Measurements from ENCODE around the gene HK1. TPM values are rescaled to one million over a fixed set of nuclear protein-coding genes. Genes with fewer than 3 reads are reported as not detected.

HK1 gene
- total RNA-seq, 1 experiment from 2014 or later, result 28.9 TPM

GRCh38 chr10:69419096-69419743, 140.9 kb downstream of the HK1 start:
- no peak for DNase-seq (ENCODE audit: low read depth)

GRCh38 chr10:69419744-69420126, 141.4 kb downstream of the HK1 start:
- DNase-seq (ENCODE audit: low read depth), result no peak

DNA sequence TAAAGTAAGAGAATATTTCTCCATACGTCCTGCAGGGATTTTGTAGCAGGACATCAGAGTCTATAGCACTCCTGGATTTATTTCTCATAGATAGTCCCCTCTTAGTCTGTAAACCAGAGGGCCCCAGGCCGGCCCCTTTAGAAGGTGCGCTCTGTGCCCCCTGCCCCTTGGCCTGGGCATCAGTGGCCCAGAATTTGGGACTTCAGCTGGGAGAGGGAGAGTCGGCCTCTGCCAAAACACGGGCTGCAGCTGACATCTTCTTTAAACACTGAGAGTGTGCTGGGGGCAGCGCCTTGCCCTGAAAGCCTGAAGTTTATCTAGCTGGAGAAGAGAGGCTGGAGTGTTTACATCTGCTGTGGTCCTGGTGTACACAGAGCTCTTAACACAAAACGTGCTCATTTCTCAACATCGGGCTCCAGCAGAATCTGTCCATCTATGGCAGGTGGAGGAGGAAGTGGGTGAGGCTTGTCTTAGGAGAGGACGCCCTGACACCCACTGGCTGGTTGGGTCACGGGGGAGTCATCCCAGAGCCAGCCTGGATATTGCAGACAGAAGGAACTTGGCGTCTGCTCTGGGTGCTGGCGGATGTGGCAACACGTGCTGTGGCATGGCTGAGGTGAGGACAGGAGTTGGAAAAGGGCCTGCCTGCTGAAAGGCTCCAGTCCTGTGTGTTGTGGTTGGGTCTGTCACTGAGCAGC, 143.5 kb downstream of the HK1 start:
- no peak for DNase-seq (ENCODE audit: low read depth)

GRCh38 chr10:69422676-69423075, 144.4 kb downstream of the HK1 start:
- DNase-seq (ENCODE audit: low read depth), result no peak

- DNase-seq (ENCODE audit: low read depth), result no peak
Observed at GRCh38 chr10:69425041-69425440, 146.7 kb downstream of the HK1 start.

GRCh38 chr10:69425511-69426298, 147.4 kb downstream of the HK1 start:
- DNase-seq (ENCODE audit: low read depth), result no peak

DNA sequence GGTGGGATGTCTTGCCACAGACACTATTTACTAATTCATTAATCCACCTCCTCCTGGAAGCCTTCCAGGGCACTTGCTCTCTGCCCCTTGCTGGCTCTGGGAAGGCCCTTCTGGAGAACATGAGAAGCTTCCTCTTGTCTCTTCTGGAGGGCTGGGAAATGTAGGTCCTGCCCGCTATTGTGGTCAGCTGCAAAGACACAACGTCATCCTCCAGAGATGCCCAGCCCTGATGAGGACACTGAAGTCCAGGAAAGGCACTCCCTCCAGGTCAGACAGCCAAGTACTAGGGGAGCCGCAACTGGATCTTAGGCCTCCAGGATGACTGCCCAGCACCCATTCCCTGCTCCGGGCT, 148.1 kb downstream of the HK1 start:
- DNase-seq (ENCODE audit: low read depth), result no peak

DNA sequence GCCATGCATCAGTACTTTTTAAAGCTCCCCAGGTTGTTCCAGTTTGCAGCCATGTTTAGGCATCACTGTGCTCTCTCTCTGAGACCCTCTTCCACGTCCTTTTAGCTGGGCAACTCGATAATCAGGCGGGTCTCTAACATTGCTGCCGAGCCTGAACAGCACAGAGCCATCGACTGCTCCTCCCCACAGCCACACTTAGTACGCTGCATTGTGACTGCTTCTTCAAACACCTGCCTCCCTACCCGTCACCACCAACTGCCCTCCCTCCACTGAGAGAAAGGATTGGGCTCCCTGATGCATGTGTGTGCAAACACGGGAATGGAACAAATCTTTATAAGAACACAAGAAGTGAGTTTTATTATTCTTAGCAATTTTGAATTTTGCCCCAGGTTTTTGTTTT, 149.9 kb downstream of the HK1 start:
- no peak for DNase-seq (ENCODE audit: low read depth)

DNA sequence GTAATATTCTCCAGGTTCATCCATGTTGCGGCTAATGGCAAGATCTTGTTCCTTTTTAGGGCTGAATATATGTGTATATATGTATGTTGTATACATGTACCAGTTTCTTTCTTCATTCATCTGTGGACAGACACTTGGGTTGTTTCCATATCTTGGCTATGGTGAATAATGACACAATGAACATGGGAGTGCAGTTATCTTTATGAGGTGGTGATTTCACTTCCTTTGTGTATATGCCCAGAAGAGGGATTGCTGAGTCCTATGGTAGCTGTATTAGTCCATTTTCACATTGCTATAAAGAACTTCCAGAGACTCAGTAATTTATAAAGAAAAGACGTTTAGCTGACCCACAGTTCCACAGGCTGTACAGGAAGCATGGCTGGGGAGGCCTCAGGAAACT, 155.9 kb downstream of the HK1 start:
- DNase-seq (ENCODE audit: low read depth), result no peak

DNA sequence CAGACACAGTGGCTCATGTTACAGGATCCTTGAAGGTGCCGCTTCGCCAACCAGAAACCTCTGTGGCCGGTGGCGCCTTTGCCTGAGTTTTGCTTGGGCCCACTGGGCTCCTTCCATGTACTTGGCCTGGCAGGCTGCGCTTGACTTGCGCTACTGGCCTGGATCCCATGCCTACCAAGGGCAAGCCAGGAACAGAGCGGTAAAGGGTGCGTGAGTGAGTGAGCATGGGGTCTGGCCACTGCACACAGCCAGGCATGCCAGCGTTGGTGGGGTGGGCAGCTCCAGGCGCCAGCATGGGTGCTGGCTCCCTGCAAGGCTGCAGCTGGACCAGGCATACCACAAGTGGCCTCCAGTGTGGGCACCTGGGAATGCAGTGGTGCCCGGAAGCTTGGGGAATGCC, 156.6 kb downstream of the HK1 start:
- DNase-seq (ENCODE audit: low read depth), result no peak

GRCh38 chr10:69435966-69436520, 157.7 kb downstream of the HK1 start:
- no peak for DNase-seq (ENCODE audit: low read depth)

- no peak for DNase-seq (ENCODE audit: low read depth)
Observed at GRCh38 chr10:69437321-69438259, 159.3 kb downstream of the HK1 start.

GRCh38 chr10:69438536-69439349, 160.4 kb downstream of the HK1 start:
- DNase-seq (ENCODE audit: low read depth), result peak; percentile 62

GRCh38 chr10:69439350-69439739, 161.0 kb downstream of the HK1 start:
- DNase-seq (ENCODE audit: low read depth), result peak; percentile 41

DNA sequence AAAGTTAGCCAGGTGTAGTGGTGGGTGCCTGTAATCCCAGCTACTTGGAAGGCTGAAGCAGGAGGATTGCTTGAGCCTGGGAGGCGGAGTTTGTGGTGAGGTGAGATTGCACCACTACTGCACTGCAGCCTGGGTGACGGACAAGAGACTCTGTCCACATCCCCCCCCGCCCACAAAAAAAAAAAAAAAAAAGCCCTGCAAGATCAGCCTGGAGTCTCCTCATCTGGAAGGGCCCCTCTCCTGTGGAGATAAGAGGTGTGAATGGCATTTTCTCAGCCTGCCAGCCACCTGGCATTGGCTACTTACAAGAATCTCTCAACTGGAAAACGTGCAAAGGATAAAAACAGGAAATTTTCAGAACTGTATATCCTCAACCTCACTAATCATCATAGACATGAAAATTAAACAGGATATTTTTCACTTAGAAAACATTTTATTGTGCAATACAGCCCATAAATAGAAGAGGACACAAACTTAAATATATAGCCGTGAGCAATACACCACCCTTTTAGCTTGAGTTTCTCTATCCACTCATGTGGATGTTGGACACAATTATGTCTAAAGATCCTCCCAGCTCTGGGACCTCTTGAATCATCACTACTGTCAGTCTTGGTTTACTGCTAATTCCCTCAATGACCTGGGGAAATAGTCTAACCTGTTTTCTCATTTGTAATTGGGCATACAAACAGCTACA, 161.7 kb downstream of the HK1 start:
- DNase-seq (ENCODE audit: low read depth), result peak; percentile 43

DNA sequence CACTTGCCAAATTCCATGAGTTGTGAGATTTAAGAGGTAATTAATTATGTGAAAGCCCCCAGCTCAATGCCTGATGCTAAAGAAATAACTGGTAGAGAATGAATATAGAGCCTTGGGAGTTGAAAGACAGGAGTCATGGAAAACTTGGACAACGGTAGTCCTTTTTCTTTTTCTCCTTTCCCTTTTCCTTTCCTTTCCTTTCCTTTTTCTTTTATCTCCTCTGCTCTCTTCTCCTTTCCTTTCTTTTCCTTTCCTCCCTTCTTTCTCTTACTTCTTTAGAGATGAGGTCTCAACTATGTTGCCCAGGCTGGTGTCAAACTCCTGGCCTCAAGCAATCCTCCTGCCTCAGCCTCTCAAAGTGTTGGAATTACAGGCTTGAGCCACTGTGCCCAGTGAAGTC, 165.1 kb downstream of the HK1 start:
- no peak for DNase-seq (ENCODE audit: low read depth)

- no peak for DNase-seq (ENCODE audit: low read depth)
Observed at GRCh38 chr10:69445041-69445440, 166.7 kb downstream of the HK1 start.

GRCh38 chr10:69446229-69446628, 167.9 kb downstream of the HK1 start:
- DNase-seq (ENCODE audit: low read depth), result no peak

- DNase-seq (ENCODE audit: low read depth), result peak; percentile 59
Observed at GRCh38 chr10:69446650-69447151, 168.4 kb downstream of the HK1 start.

DNA sequence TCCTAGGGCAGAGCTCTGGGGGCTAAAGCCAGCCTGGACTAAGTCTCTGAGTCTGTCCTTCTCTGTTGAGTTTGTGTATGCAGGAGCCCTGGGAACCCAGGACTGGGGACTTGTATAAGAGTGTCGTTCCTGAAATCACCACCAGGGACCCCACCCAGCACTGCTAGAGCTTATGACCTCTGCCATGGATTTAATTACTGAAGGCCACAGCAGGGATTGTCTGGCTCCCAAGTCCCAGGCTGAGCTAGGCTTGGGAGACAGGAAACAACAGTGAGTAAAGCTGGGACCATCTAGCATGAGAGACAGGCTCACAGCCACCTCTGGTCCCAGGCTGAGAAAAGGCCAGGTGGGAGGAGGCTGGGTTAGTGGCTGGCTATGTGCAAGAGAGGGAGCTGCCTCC, 171.5 kb downstream of the HK1 start:
- DNase-seq (ENCODE audit: low read depth), result peak; percentile 76
